H1 (cell line): ENCODE data around the gene TXLNB. TPM values are rescaled to one million over a fixed set of nuclear protein-coding genes. Genes with fewer than 3 reads are reported as not detected.

Experiments
- CTCF ChIA-PET: fragments of 300-600 bp; sonication (Branson Sonifier 250); formaldehyde crosslinking; loops from one replicate; lab custom pipeline; 2021; ENCODE audit not compliant: partially characterized antibody; lab: Charles Lee
- POLR2A ChIA-PET: fragments of 300-600 bp; sonication (Branson Sonifier 250); formaldehyde crosslinking; loops from one replicate; lab custom pipeline; 2021; ENCODE audit warnings: inconsistent platforms; ENCODE audit not compliant: partially characterized antibody; lab: Charles Lee
- DNase-seq, 2 experiments: peaks; one replicate each; pipeline versions ENCODE4 v3.0.0 to v3.0.0-alpha.2; 2010 to 2022; ENCODE audit warnings: low spot score in 2 of 2, low read depth in 1 of 2, mixed read lengths in 1 of 2
- FAIRE-seq: peaks from 2 replicates; lab custom pipeline; 2011; peaks lifted over from hg19 to GRCh38; lab: Jason Lieb, UNC
- H2AFZ ChIP-seq: 2 replicates; pipeline ENCODE4 v1.8.1; 2012; ENCODE audit warnings: low read length, inconsistent platforms
- H2AK5ac ChIP-seq: 2 replicates; pipeline ENCODE4 v1.6.1; 2013; ENCODE audit warnings: low read depth, low read length
- H2BK120ac ChIP-seq: replicated peaks from 2 replicates; pipeline ENCODE3; 2013; ENCODE audit warnings: low read depth, low read length, inconsistent platforms
- H2BK12ac ChIP-seq: 2 replicates; pipeline ENCODE4 v1.6.1; 2013; ENCODE audit warnings: low read depth, low read length
- H2BK15ac ChIP-seq: 2 replicates; pipeline ENCODE4 v1.6.1; 2013; ENCODE audit warnings: low read length
- H2BK20ac ChIP-seq: 2 replicates; pipeline ENCODE4 v1.6.1; 2013; ENCODE audit warnings: low read length
- H2BK5ac ChIP-seq: 2 replicates; pipeline ENCODE4 v1.6.1; 2013; ENCODE audit warnings: low read depth, low read length
- H3K14ac ChIP-seq: 2 replicates; pipeline ENCODE4 v1.6.1; 2013; ENCODE audit warnings: inconsistent platforms; ENCODE audit not compliant: insufficient read length
- H3K18ac ChIP-seq: 2 replicates; pipeline ENCODE4 v1.6.1; 2013; ENCODE audit warnings: low read length; ENCODE audit errors: extremely low read depth
- H3K23ac ChIP-seq: 2 replicates; pipeline ENCODE4 v1.6.1; 2013; ENCODE audit warnings: inconsistent platforms; ENCODE audit not compliant: insufficient read length
- H3K23me2 ChIP-seq: 2 replicates; pipeline ENCODE4 v1.6.1; 2013; ENCODE audit warnings: low read depth, low read length
- H3K27ac ChIP-seq: 2 replicates; pipeline ENCODE4 v1.6.1; 2011; ENCODE audit warnings: low read depth, low read length, inconsistent platforms
- H3K27me3 ChIP-seq, 4 experiments: replicated peaks in 1 of 4; 1 replicate in 1 of 4; 2 replicates in 3 of 4; pipeline versions ENCODE4 v1.6.1 to v1.8.1; 2011 to 2013; ENCODE audit warnings: low read length in 3 of 4, mild to moderate bottlenecking in 3 of 4, inconsistent platforms in 2 of 4, mixed read lengths in 2 of 4, moderate library complexity in 1 of 4; ENCODE audit not compliant: control insufficient read depth in 3 of 4, insufficient read depth in 3 of 4; ENCODE audit errors: extremely low read depth in 1 of 4
- H3K36me3 ChIP-seq, 4 experiments: 2 replicates each; pipeline versions ENCODE4 v1.6.1 to v1.8.1; 2011 to 2013; ENCODE audit warnings: mild to moderate bottlenecking in 4 of 4, low read length in 3 of 4, moderate library complexity in 2 of 4, control low read depth in 1 of 4, inconsistent platforms in 1 of 4; ENCODE audit not compliant: insufficient read depth in 4 of 4, control insufficient read depth in 2 of 4
- H3K4ac ChIP-seq: replicated peaks from 2 replicates; pipeline ENCODE3; 2013; ENCODE audit warnings: low read length, low read depth, mixed read lengths, inconsistent platforms; ENCODE audit not compliant: insufficient read length
- H3K4me1 ChIP-seq, 4 experiments: replicated peaks in 1 of 4; 1 replicate in 1 of 4; 2 replicates in 3 of 4; pipeline versions ENCODE4 v1.6.1 to v1.8.1; 2011 to 2013; ENCODE audit warnings: low read length in 3 of 4, inconsistent platforms in 2 of 4, mixed read lengths in 1 of 4; ENCODE audit not compliant: insufficient read depth in 4 of 4, control insufficient read depth in 3 of 4
- H3K4me2 ChIP-seq, 2 experiments: 2 replicates each; pipeline versions ENCODE4 v1.6.1 to v1.8.1; 2011 to 2013; ENCODE audit warnings: low read depth in 2 of 2, low read length in 2 of 2, control low read depth in 1 of 2, inconsistent platforms in 1 of 2, mild to moderate bottlenecking in 1 of 2; ENCODE audit not compliant: insufficient read depth in 1 of 2
- H3K4me3 ChIP-seq, 4 experiments: fragments of 200-600, 300-600 bp in 1 of 4; sonication (generic), shearing (Covaris generic), sonication (Bioruptor Twin) in 1 of 4; 2 replicates each; pipeline versions ENCODE4 v1.5.1 to v1.8.1; 2011 to 2016; ENCODE audit warnings: low read length in 4 of 4, low read depth in 3 of 4, control low read depth in 2 of 4, inconsistent platforms in 2 of 4, mild to moderate bottlenecking in 2 of 4, mixed read lengths in 1 of 4, moderate library complexity in 1 of 4; ENCODE audit not compliant: insufficient read depth in 2 of 4; ENCODE audit errors: extremely low read depth in 1 of 4
- H3K56ac ChIP-seq: replicated peaks from 2 replicates; pipeline ENCODE3; 2013; ENCODE audit warnings: low read depth, mild to moderate bottlenecking, mixed read lengths, low read length, inconsistent platforms; ENCODE audit not compliant: insufficient read length
- H3K79me1 ChIP-seq: 2 replicates; pipeline ENCODE4 v1.6.1; 2013; ENCODE audit warnings: low read depth, low read length, control low read depth
- H3K79me2 ChIP-seq, 2 experiments: 2 replicates each; pipeline versions ENCODE4 v1.6.1 to v1.8.1; 2012 to 2013; ENCODE audit warnings: low read length in 2 of 2, mild to moderate bottlenecking in 2 of 2, inconsistent platforms in 1 of 2; ENCODE audit not compliant: insufficient read depth in 2 of 2, control insufficient read depth in 1 of 2
- H3K9ac ChIP-seq, 4 experiments: replicated peaks in 1 of 4; 1 replicate in 1 of 4; 2 replicates in 3 of 4; pipeline versions ENCODE4 v1.6.1 to v1.8.1; 2011 to 2013; ENCODE audit warnings: low read depth in 3 of 4, low read length in 3 of 4, control low read depth in 2 of 4, mild to moderate bottlenecking in 2 of 4, moderate library complexity in 2 of 4, inconsistent platforms in 1 of 4; ENCODE audit errors: extremely low read depth in 1 of 4
- H3K9me3 ChIP-seq, 2 experiments: 2 replicates each; pipeline versions ENCODE4 v1.6.1 to v1.8.1; 2012 to 2013; ENCODE audit warnings: mild to moderate bottlenecking in 2 of 2, moderate library complexity in 2 of 2, control low read depth in 1 of 2, inconsistent platforms in 1 of 2, low read depth in 1 of 2, low read length in 1 of 2, mixed read lengths in 1 of 2; ENCODE audit not compliant: insufficient read depth in 2 of 2
- H4K20me1 ChIP-seq, 2 experiments: replicated peaks in 1 of 2; 2 replicates each; pipeline versions ENCODE3 to v1.8.1; 2011 to 2013; ENCODE audit warnings: inconsistent platforms in 2 of 2, low read length in 2 of 2, mild to moderate bottlenecking in 1 of 2; ENCODE audit not compliant: insufficient read depth in 2 of 2, control insufficient read depth in 1 of 2
- H4K5ac ChIP-seq: 2 replicates; pipeline ENCODE4 v1.6.1; 2013; ENCODE audit warnings: low read length, low read depth, mixed read lengths, inconsistent platforms; ENCODE audit not compliant: insufficient read length
- H4K8ac ChIP-seq: 2 replicates; pipeline ENCODE4 v1.8.0; 2013; ENCODE audit warnings: mild to moderate bottlenecking, moderate library complexity, low read length, inconsistent platforms; ENCODE audit not compliant: insufficient read depth; ENCODE audit errors: extremely low read depth
- H4K91ac ChIP-seq: replicated peaks from 2 replicates; pipeline ENCODE3; 2013; ENCODE audit warnings: low read length, mixed read lengths, inconsistent platforms; ENCODE audit not compliant: insufficient read length
- CBX5 ChIP-seq: fragments of 300-800, 300-1000 bp; sonication (generic); IDR thresholded peaks from 2 replicates; pipeline ENCODE4 v1.7.1; 2016; ENCODE audit warnings: antibody characterized with exemption, low read length, low read depth
- CEBPB ChIP-seq: IDR thresholded peaks from 2 replicates; pipeline ENCODE4 v1.6.1; 2012; ENCODE audit warnings: low read depth, low read length
- CREB1 ChIP-seq: IDR thresholded peaks from 2 replicates; pipeline ENCODE4 v1.6.1; 2012; ENCODE audit warnings: inconsistent platforms
- EZH2 ChIP-seq: fragments of 200-600 bp; sonication (generic); IDR thresholded peaks from 2 replicates; pipeline ENCODE4 v1.7.1; 2012; ENCODE audit warnings: low read depth, mild to moderate bottlenecking, moderate library complexity, low read length, inconsistent platforms; ENCODE audit not compliant: severe bottlenecking
- FOSL1 ChIP-seq: IDR thresholded peaks from 2 replicates; pipeline ENCODE4 v1.6.1; 2011; ENCODE audit warnings: mild to moderate bottlenecking, low read depth, low read length, moderate library complexity; ENCODE audit not compliant: insufficient read depth
- GTF2F1 ChIP-seq: IDR thresholded peaks from 2 replicates; pipeline ENCODE4 v1.6.1; 2012; ENCODE audit warnings: low read depth, low read length, improper control_type of control experiment, borderline replicate concordance
- JUN ChIP-seq: IDR thresholded peaks from 2 replicates; pipeline ENCODE4 v1.6.1; 2011; ENCODE audit warnings: low read depth, mild to moderate bottlenecking, improper control_type of control experiment, low read length
- PHF8 ChIP-seq: fragments of 200-600 bp; sonication (generic); conservative IDR thresholded peaks from 2 replicates; pipeline ENCODE4 v1.7.1; 2012; ENCODE audit warnings: low read depth, mild to moderate bottlenecking, inconsistent platforms, low read length, moderate library complexity
- RBBP5 ChIP-seq: IDR thresholded peaks from 2 replicates; pipeline ENCODE4 v1.7.1; 2012; ENCODE audit warnings: low read depth, mild to moderate bottlenecking, inconsistent platforms, low read length, moderate library complexity, borderline replicate concordance
- RNF2 ChIP-seq: fragments of 200-900, 300-1000 bp; sonication (generic); IDR thresholded peaks from 2 replicates; pipeline ENCODE4 v1.7.1; 2016; ENCODE audit warnings: borderline replicate concordance, low read depth, mild to moderate bottlenecking, antibody characterized with exemption, low read length; ENCODE audit not compliant: poor library complexity, severe bottlenecking; ENCODE audit errors: missing control alignments
- USF2 ChIP-seq: IDR thresholded peaks from 2 replicates; pipeline ENCODE4 v1.6.1; 2011; ENCODE audit warnings: low read length, improper control_type of control experiment
- YY1 ChIP-seq: IDR thresholded peaks from 2 replicates; pipeline ENCODE4 v1.6.1; 2011; ENCODE audit warnings: low read depth, mild to moderate bottlenecking, low read length
- WGBS, 2 experiments: shearing (Covaris generic) in 1 of 2; methylation state at CpG; one replicate each; pipeline versions ENCODE4 v1.1.6 to v1.1.7; 2013 to 2015; ENCODE audit warnings: low lambda C conversion rate in 2 of 2, mixed read lengths in 2 of 2, inconsistent platforms in 1 of 2, low coverage in 1 of 2, missing lambda C conversion rate in 1 of 2; ENCODE audit not compliant: insufficient replicate concordance in 2 of 2, insufficient coverage in 1 of 2, insufficient read length in 1 of 2; ENCODE audit errors: extremely low coverage in 1 of 2, missing lambda C conversion rate in 1 of 2; 5-methylcytosine and 5-hydroxymethylcytosine counted together
- polyA plus RNA-seq, 7 experiments: library from polyadenylated mRNA; depleted of rRNA in 3 of 7; stranded (reverse) in 5 of 7; unstranded in 2 of 7; fragments of >200 nt in 5 of 7; fragments of 200-250 nt in 2 of 7; gene quantifications; 1 replicate in 5 of 7; 2 replicates in 1 of 7; 4 replicates in 1 of 7; pipeline versions ENCODE4 v1.2.1 to v1.2.3, GENCODE V29; 2011 to 2013; ENCODE audit warnings: missing spikeins in 2 of 7, mixed read lengths in 2 of 7
- total RNA-seq: library from RNA; stranded (reverse); fragmentation: NEBNext Ultra II Directional; extraction: Animal tissue kit (Norgen Biotek cat#: 25700); gene quantifications from 2 replicates; pipeline ENCODE4 v1.2.1, GENCODE V29; 2021

Gene TXLNB
- total and polyA plus RNA-seq, 2 of the 8 experiments (the other 6 are each of a cell fraction or from before 2014, with no cell fraction given), result 0.05 to 0.17 TPM

GRCh38 chr6:139330826-139331500, 39.2 kb upstream of the TXLNB start:
- CTCF ChIA-PET, result interaction anchor here (0.6 to 2.3 kb wide), 9 partner anchors 12 to 896 kb away, joined by 3 to 7 read pairs (median 4); no protein-coding TSS in a partner anchor
- H3K4ac ChIP-seq, result no peak overlapping the region
- WGBS, 2 experiments, result 87% methylated on average over 3 of the region's 3 CpGs; no CpG with 5 or more reads in 1 of the 2 experiments
- TF ChIP-seq PHF8, result no peak
- no peak for TF ChIP-seq RNF2
- no peak for TF ChIP-seq CREB1
- no peak for TF ChIP-seq YY1
- TF ChIP-seq CEBPB, result no peak
- no peak for TF ChIP-seq EZH2
- TF ChIP-seq USF2, result no peak
- no peak for TF ChIP-seq FOSL1
- TF ChIP-seq GTF2F1, result no peak
- TF ChIP-seq CBX5, result no peak
- TF ChIP-seq JUN, result no peak
- no peak for TF ChIP-seq RBBP5

More at GRCh38 chr6:139330826-139331500, 39.2 kb upstream of the TXLNB start:
- Histone ChIP-seq H3K56ac (no peak overlapping the region), H3K23ac (no peak overlapping the region), H3K18ac (no peak overlapping the region), H2BK5ac (no peak overlapping the region), H3K4me3 (no peak overlapping the region), H2BK20ac (no peak overlapping the region), H2BK12ac (no peak overlapping the region), H4K20me1 (no peaks in the 10 kb centered on the region), H4K5ac (no peak overlapping the region), H3K79me2 (no peaks in the 10 kb centered on the region), H4K8ac (no peak overlapping the region), H2BK120ac (no peak overlapping the region), H3K4me2 (no peak overlapping the region), H3K9me3 (no peaks in the 10 kb centered on the region), H3K36me3 (no peaks in the 10 kb centered on the region), H4K91ac (no peak overlapping the region), H3K27me3 (no peaks in the 10 kb centered on the region), H2AFZ (no peak overlapping the region), H3K14ac (no peak overlapping the region), H3K4me1 (no peaks in the 10 kb centered on the region), H2BK15ac (no peak overlapping the region), H3K79me1 (no peaks in the 10 kb centered on the region), H3K27ac (no peak overlapping the region), H3K23me2 (no peaks in the 10 kb centered on the region), H2AK5ac (no peak overlapping the region), H3K9ac (no peak overlapping the region)
- POLR2A ChIA-PET, result no interaction called here
- DNase-seq (no peak), FAIRE-seq (no peak)
